ENCODE measurements around the gene S100A6.

- no peak for TF ChIP-seq CTCF (IDR thresholded peaks at IDR 0.05)
- TF ChIP-seq EZH2 (IDR thresholded peaks at IDR 0.05; ENCODE audit: borderline replicate concordance, insufficient read depth, low read depth, low read length, poor library complexity, severe bottlenecking) = no peak
Observed at GRCh38 chr1:153534226-153534924, 1.4 kb downstream of the S100A6 start.
